GM19240 (cell line): Measurements from ENCODE around the gene EP300.

Experiments
- DNase-seq: peaks from one replicate; pipeline ENCODE4 v3.0.0; 2011; ENCODE audit warnings: low spot score; ENCODE audit not compliant: insufficient read length

The EP300 gene

DNA sequence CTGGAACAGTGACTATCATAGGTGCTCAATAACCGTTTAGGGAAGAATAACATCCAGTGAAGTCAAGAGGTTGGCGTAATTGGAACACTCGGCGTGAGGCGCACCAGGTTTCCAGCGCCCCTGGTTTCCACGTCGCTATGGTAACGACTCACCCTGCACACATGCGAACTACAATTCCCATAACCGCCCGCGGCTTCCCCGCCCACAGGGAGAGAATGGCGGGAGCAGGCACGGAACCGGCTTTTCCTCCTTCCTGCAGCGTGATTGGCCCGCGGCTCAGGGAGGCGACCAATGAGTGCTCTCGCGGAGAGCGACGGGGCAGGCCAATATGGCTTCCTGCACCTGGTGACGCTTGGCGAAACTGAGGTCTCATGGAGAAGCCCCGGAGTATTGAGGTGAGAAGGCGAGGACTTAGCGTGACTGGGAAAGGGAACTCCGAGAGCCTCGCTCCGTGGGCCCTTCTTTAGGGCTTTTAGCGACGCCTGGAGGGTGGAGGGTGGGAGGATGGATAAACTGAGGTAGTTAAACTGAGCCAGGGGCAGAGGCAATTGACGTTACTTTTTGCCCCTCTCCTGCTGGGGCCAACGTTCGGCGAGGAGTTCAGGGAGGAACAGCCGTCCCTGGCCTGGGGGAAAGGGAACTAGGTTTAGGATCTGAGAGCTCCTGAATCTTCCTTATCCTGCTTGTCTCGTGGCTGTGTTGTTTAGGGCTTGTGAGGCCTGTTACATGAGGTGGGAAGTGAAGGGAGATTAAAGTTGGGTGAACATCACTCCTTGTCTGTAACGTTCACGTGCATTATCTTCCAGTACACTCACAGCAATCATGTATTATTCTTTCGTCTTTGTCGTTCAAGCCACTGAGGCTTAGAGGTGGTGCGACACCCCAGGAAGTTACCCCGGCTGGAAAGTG is 112.9 kb downstream of the EP300 start, which contains the start of gene L3MBTL2:
L3MBTL2 (plus strand) TSS at position 321 of the 909 bp plus-strand sequence; CDS start at position 372, 51 bp downstream.
- peak; percentile 100 for DNase-seq

DNA sequence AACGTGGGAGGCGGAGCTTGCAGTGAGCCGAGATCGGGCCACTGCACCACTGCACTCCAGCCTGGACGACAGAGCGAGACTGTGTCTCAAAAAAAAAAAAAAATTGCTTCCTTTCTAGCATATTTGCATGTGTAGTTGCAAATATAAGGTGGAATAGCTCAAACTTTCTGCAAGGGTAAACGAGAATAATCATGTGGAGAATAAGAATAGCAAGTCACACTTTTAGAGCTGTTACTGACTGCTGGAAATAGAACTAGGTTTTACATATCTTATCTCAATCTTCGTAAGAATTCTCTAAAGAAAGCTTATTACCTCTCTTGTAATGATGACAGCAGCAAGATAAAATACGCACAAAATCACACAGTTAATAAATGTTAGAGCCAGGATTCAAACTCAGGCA is 114.3 kb downstream of the EP300 start:
- no peak for DNase-seq

DNA sequence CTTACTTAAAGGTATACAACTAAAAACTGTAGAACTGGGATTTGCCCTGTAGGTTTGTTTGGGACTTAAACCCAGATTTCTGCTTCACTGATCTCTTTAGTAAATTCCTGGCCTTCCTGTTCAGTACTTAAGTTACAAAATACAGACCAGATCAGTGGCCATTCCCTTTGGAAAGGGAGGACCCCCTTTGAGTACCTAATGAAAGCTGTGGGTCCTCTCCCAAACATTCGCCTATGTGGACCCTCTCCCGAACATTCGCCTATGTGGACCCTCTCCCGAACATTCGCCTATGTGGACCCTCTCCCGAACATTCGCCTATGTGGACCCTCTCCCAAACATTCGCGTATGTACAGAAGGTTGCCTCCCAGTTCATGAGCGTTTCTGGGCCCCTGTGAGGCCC is 123.0 kb downstream of the EP300 start:
- DNase-seq: no peak

DNA sequence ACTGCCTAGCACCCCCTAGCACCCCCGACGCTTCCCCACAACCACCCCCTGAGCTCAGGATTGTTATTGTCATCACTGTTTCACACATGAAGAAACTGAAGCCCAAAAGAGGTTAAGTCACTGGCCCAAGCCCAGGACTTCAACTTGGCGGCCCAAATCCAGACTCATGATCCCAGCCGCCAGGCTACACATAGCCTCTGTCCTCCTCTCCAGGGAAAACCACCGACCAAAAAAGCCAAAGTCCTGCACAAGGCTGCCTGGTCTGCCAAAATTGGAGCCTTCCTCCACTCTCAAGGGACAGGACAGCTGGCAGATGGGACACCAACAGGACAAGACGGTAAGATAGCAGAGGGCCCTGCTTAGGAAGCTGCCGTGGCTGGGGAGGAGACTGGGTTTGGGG is 123.5 kb downstream of the EP300 start:
- DNase-seq: no peak

DNA sequence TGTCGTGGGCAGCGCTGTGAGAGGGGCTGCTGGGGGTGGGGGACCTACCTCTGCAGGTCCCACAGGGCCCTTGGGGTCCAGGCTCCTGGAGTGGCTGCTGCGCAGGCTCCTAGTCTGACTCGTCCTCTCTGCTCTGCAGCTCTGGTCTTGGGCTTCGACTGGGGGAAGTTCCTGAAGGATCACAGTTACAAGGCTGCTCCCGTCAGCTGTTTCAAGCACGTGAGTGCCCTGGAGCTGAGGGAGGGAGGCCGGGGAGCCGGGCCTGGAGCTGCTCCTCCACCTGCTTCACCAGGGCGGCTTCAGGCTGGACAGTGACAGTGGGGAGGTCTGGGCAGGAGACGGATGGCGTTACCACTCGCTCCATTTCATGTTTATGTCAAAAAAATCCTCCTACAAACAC is 124.6 kb downstream of the EP300 start:
- DNase-seq: no peak

DNA sequence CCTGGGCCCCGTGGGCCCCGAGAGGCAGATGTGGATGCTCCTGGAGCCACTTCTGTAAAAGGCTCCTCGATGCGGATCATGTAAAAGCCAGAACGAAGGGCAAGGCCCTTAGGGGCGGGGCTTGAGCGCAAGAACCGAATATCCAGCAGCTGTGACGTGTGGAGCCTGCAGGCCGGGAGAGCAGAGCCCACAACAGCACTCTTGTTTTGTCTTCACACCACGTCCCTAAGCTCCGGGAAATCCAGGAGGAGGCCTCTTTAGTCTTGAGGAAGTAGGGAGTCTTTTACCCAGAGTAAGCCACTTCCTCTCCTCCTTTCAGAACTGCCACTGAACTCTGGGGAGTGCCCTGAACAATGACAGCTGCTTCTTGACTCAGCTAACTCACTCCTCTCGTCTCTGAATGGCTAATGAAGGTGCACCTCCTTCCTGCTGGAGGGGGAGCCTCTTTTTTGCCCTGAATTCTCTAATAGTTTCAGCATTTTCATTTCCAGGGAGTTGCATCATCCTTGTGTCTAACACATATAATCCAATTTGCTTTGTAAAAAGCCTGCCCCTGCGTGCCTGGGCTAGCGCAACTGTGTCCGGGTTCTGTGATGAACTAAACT is 125.3 kb downstream of the EP300 start:
- no peak for DNase-seq

DNA sequence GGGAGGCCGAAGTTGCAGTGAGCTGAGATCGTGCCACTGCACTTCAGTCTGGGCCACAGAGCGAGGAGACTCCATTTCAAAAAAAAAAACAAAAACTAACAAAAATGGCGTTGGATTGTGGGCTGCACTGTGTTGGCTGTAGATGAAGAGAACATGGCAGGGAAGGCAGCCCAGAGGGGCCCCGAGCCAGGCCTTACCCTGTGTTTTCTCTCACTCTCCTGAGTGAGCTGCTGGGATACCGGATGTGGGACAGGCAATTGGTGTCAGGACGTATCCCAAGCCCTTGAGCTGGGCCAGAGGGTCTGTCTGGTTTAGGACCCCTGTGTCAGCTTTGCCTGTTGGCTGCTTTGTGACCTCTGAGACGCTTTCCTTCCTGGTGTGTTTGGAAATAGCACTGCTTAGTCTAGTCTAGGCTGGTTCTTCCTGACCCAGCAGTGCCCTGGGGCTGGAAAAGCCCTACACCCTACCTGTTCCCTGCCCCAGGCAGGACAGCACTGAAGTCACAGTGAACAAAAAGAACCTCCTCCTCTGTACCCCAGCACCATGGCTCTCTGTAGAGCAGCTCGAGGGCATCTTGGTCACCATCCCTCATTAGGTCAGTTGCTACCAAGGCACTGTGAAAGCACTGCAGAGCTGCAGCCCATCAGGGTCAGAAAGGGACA is 130.6 kb downstream of the EP300 start:
- DNase-seq: no peak

DNA sequence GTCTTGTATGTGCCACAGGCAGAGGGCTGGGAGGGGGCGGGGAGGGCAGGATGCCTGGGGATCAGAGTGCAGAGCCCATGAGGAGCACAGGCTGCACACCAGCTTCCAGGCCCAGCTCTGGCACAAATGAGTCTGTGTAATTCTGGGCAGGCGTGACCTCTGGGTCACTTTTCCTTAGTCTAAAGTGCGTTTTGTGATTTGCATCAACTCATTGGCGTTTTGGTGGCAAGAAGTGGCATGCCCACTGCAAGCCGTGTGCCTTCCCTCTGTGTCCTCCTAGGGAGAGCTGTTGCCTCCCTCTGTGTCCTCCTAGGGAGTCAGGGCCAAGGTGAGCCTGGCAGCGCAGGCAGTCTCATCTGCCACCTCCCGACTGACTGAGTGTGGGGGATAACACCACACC is 131.1 kb downstream of the EP300 start:
- DNase-seq: no peak

DNA sequence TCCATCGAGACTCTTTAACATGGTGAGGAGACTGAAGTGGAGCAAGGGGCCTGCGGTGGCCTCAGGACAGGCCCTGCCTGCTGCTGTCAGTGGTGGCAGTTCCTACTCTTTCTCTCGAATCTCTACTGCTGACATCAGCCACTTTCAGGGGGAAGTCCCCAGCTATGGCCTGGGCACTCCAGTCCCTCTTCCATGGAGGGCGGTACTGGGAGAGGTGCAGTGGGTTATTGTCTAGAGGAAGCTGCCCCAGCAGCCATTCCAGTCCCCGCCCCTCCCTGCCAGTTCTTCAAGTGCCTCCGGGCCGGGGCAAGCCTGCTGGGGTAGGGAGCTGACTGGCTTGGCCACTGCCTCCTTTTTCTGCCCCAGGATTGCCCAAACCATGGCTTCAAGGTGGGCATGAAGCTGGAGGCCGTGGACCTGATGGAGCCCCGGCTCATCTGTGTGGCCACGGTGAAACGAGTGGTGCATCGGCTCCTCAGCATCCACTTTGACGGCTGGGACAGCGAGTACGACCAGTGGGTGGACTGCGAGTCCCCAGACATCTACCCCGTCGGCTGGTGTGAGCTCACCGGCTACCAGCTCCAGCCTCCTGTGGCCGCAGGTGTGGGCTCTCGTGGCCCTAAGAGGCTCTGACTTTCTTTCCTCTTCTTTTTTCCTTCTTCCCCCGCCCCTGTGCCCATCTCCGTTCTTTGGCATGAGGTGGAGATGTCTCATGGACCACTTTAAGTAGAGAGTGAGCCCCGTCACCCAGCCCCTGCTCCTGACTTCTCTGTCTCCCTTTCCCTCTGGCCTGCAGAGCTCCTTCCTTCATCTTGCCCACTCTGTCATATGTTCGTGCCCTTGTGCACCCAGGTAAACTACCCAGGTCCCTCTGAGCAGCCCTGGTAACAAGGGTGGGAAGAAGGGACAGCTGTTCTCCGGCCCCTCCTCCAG is 134.6 kb downstream of the EP300 start:
- DNase-seq: no peak

DNA sequence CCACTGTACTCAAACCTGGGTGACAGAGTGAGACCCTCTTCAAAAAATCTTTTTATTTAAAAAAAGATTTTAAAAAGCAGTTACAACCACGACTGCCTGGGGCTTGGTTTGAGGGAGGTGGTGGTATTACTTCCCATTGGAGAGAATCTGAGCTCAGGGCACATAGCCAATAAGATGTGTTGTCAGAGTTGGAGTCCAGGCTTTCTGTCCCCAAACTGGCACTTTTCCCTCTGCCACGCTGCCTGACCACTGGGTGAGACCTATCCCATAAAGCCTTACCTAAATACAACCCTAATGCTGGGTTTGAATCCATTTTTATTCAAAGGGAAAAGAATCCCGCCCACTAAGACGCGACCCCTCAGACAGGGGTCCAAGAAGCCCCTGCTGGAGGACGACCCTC is 136.8 kb downstream of the EP300 start:
- DNase-seq: no peak
